Measurements from ENCODE around the gene PTN.

- no peak for TF ChIP-seq CTCF (conservative IDR thresholded peaks at IDR 0.05; ENCODE audit: low read length)
- no peak for TF ChIP-seq EZH2phosphoT487 (IDR thresholded peaks at IDR 0.05; ENCODE audit: borderline replicate concordance, low read depth, low read length)
Observed at GRCh38 chr7:137351941-137352340, 8.4 kb upstream of the PTN start.

Data from OCI-LY7 (cell line).